Activated effector memory CD4-positive, alpha-beta T cell treated with Interleukin-2 at 50 U/mL for 16 hours (primary cell): ENCODE measurements around the gene PRKG2.

Experiments
- DNase-seq: peaks from one replicate; pipeline ENCODE4 v3.0.0-alpha.2; 2020

PRKG2 gene

GRCh38 chr4:81217779-81218178 lies 2.8 kb upstream of the PRKG2 start:
- DNase-seq = no peak

- no peak for DNase-seq
Measured at GRCh38 chr4:81215931-81216330, 909 bp upstream of the PRKG2 start.

GRCh38 chr4:81214144-81214880 lies 710 bp downstream of the PRKG2 start:
- DNase-seq = no peak

- DNase-seq = no peak
Measured at GRCh38 chr4:81213671-81214070, 1.4 kb downstream of the PRKG2 start.

- DNase-seq = no peak
Measured at GRCh38 chr4:81211956-81212355, 3.1 kb downstream of the PRKG2 start.

GRCh38 chr4:81207828-81208227 lies 7.2 kb downstream of the PRKG2 start:
- DNase-seq = no peak

GRCh38 chr4:81205302-81205701 lies 9.7 kb downstream of the PRKG2 start:
- no peak for DNase-seq

- DNase-seq = no peak
Measured at GRCh38 chr4:81204571-81204970, 10.5 kb downstream of the PRKG2 start.

- DNase-seq = no peak
Measured at GRCh38 chr4:81199831-81200230, 15.2 kb downstream of the PRKG2 start.

- no peak for DNase-seq
Measured at GRCh38 chr4:81198609-81199008, 16.4 kb downstream of the PRKG2 start.

- DNase-seq = no peak
Measured at GRCh38 chr4:81197864-81198524, 17.0 kb downstream of the PRKG2 start.

- no peak for DNase-seq
Measured at GRCh38 chr4:81196126-81196650, 18.8 kb downstream of the PRKG2 start.

- no peak for DNase-seq
Measured at GRCh38 chr4:81195475-81195874, 19.5 kb downstream of the PRKG2 start.

- no peak for DNase-seq
Measured at GRCh38 chr4:81194286-81194685, 20.7 kb downstream of the PRKG2 start.

GRCh38 chr4:81180916-81181315 lies 34.1 kb downstream of the PRKG2 start:
- DNase-seq = no peak

- no peak for DNase-seq
Measured at GRCh38 chr4:81179326-81179725, 35.7 kb downstream of the PRKG2 start.

- DNase-seq = no peak
Measured at GRCh38 chr4:81173213-81173612, 41.8 kb downstream of the PRKG2 start.

- no peak for DNase-seq
Measured at GRCh38 chr4:81166458-81167160, 48.4 kb downstream of the PRKG2 start.

- DNase-seq = no peak
Measured at GRCh38 chr4:81165861-81166430, 49.1 kb downstream of the PRKG2 start.

- no peak for DNase-seq
Measured at GRCh38 chr4:81164623-81165416, 50.2 kb downstream of the PRKG2 start.

GRCh38 chr4:81164126-81164525 lies 50.9 kb downstream of the PRKG2 start:
- no peak for DNase-seq

GRCh38 chr4:81162752-81163458 lies 52.1 kb downstream of the PRKG2 start:
- no peak for DNase-seq
